Panc1 (cell line): ENCODE results near the gene RBMS3. TPM values are rescaled to one million over a fixed set of nuclear protein-coding genes. Genes with fewer than 3 reads are reported as not detected.

ENCODE experiments used
- ATAC-seq: fragments of 200-7000 bp; cut with Tn5 transposase; 2 replicates; pipeline ENCODE4 v1.9.1; 2020; ENCODE audit warnings: mild to moderate bottlenecking, moderate library complexity
- BruUV-seq: library from RNA; stranded (reverse); fragments of 400-500 nt; replicated peaks from 2 replicates; lab custom pipeline; 2021; lab: Mats Ljungman, UMichigan
- CTCF ChIA-PET: fragments of 300-600 bp; sonication (Branson Sonifier 250); formaldehyde crosslinking; loops from one replicate; lab custom pipeline; 2022; ENCODE audit warnings: antibody characterized with exemption; lab: Charles Lee
- POLR2A ChIA-PET: fragments of 300-600 bp; sonication (Branson Sonifier 250); formaldehyde crosslinking; loops from one replicate; lab custom pipeline; 2022; ENCODE audit warnings: antibody characterized with exemption; lab: Charles Lee
- DNase-seq: peaks from one replicate; pipeline ENCODE4 v3.0.0-alpha.2; 2010; ENCODE audit warnings: low read depth, low spot score
- H3K27ac ChIP-seq: 2 replicates; pipeline ENCODE4 v1.5.1; 2011; ENCODE audit warnings: mild to moderate bottlenecking, low read length, inconsistent platforms
- H3K27me3 ChIP-seq: fragments of 200-500 bp; sonication (Bioruptor generic); 2 replicates; pipeline ENCODE4 v1.6.0; 2014; ENCODE audit warnings: low read length, inconsistent platforms; ENCODE audit not compliant: control insufficient read depth, insufficient read depth
- H3K36me3 ChIP-seq: fragments of 200-500 bp; sonication (Bioruptor generic); 2 replicates; pipeline ENCODE4 v1.5.1; 2014; ENCODE audit warnings: inconsistent platforms, mild to moderate bottlenecking, low read length, moderate library complexity; ENCODE audit not compliant: control insufficient read depth, insufficient read depth
- H3K4me1 ChIP-seq: 2 replicates; pipeline ENCODE4 v1.5.1; 2011; ENCODE audit warnings: inconsistent platforms, mild to moderate bottlenecking, low read length, moderate library complexity; ENCODE audit not compliant: control insufficient read depth, insufficient read depth
- H3K4me3 ChIP-seq, 2 experiments: 2 replicates each; pipeline ENCODE4 v1.5.1; 2011 to 2012; ENCODE audit warnings: low read depth in 2 of 2, low read length in 2 of 2, mild to moderate bottlenecking in 2 of 2, inconsistent platforms in 1 of 2, moderate library complexity in 1 of 2
- H3K9me3 ChIP-seq: fragments of 200-500 bp; sonication (Bioruptor generic); 2 replicates; pipeline ENCODE4 v1.5.1; 2014; ENCODE audit warnings: low read depth, mild to moderate bottlenecking, inconsistent platforms, low read length, moderate library complexity; ENCODE audit not compliant: control insufficient read depth, insufficient read depth
- POLR2AphosphoS5 ChIP-seq: IDR thresholded peaks from 2 replicates; pipeline ENCODE4 v1.6.1; 2012; ENCODE audit warnings: mild to moderate bottlenecking, low read depth, low read length, moderate library complexity
- REST ChIP-seq, 2 experiments: IDR thresholded peaks; 2 replicates each; pipeline ENCODE4 v1.6.1; 2011 to 2012; ENCODE audit warnings: low read depth in 2 of 2, control low read depth in 1 of 2, low read length in 1 of 2, mild to moderate bottlenecking in 1 of 2, moderate library complexity in 1 of 2; ENCODE audit not compliant: insufficient read depth in 1 of 2
- SIN3A ChIP-seq: IDR thresholded peaks from 2 replicates; pipeline ENCODE4 v1.6.1; 2012; ENCODE audit warnings: low read depth, mild to moderate bottlenecking, low read length, moderate library complexity, borderline replicate concordance; ENCODE audit not compliant: insufficient read depth
- TCF7L2 ChIP-seq: IDR thresholded peaks from 2 replicates; pipeline ENCODE4 v1.6.1; 2011; ENCODE audit warnings: mild to moderate bottlenecking, low read depth, low read length, inconsistent platforms
- in situ Hi-C: cut with HindIII; loops from 2 replicates; pipeline ENCODE4 v1.10.0; 2016; ENCODE audit warnings: low sequenced_read_pairs, low pct_unique_long_range_greater_than_20kb
- intact Hi-C: fragments of 100-400 bp; cut with micrococcal nuclease; formaldehyde crosslinking; loops from one replicate; pipeline ENCODE4 v1.10.0; 2022; ENCODE audit not compliant: unreplicated experiment
- total RNA-seq: library from RNA; stranded (reverse); gene quantifications from one replicate; pipeline ENCODE4 v1.2.1, GENCODE V29; 2021; ENCODE audit not compliant: unreplicated experiment
- TF ChIP-seq, protein P1 (sequence below): fragments of 450-650 bp; IDR thresholded peaks from 2 replicates; pipeline ENCODE4 v1.5.1; 2017; ENCODE audit warnings: mild to moderate bottlenecking

RBMS3 gene
- total RNA-seq, 1 experiment from 2014 or later = 1.1 TPM

- in situ Hi-C loops = no loop called here
- Histone ChIP-seq H3K4me3 (no peak overlapping the region), H3K27me3 (no peaks in the 10 kb centered on the region), H3K9me3 (no peaks in the 10 kb centered on the region), H3K27ac (no peak overlapping the region), H3K4me1 (no peaks in the 10 kb centered on the region), H3K36me3 (no peaks in the 10 kb centered on the region)
- intact Hi-C loops = no loop called here
- ChIA-PET CTCF (no interaction called here), POLR2A (no interaction called here)
- TF ChIP-seq SIN3A = no peak
- TF ChIP-seq, protein P1, sequence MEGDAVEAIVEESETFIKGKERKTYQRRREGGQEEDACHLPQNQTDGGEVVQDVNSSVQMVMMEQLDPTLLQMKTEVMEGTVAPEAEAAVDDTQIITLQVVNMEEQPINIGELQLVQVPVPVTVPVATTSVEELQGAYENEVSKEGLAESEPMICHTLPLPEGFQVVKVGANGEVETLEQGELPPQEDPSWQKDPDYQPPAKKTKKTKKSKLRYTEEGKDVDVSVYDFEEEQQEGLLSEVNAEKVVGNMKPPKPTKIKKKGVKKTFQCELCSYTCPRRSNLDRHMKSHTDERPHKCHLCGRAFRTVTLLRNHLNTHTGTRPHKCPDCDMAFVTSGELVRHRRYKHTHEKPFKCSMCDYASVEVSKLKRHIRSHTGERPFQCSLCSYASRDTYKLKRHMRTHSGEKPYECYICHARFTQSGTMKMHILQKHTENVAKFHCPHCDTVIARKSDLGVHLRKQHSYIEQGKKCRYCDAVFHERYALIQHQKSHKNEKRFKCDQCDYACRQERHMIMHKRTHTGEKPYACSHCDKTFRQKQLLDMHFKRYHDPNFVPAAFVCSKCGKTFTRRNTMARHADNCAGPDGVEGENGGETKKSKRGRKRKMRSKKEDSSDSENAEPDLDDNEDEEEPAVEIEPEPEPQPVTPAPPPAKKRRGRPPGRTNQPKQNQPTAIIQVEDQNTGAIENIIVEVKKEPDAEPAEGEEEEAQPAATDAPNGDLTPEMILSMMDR = no peak
- no peak for TF ChIP-seq TCF7L2
- no peak for TF ChIP-seq REST (IDR thresholded peaks at IDR 0.05; ENCODE audit: insufficient read depth in 1 of 2, low read depth in 2 of 2, low read length in 1 of 2)
- TF ChIP-seq POLR2AphosphoS5 = no peak
- BruUV-seq = no TSS peak
- ATAC-seq (no peak), DNase-seq (no peak)
Observed at GRCh38 chr3:29291982-29292363, 11.1 kb downstream of the RBMS3 start.

GRCh38 chr3:29293421-29293820, 12.6 kb downstream of the RBMS3 start:
- BruUV-seq = no TSS peak
- Histone ChIP-seq H3K36me3 (no peaks in the 10 kb centered on the region), H3K27ac (no peak overlapping the region), H3K27me3 (no peaks in the 10 kb centered on the region), H3K9me3 (no peaks in the 10 kb centered on the region), H3K4me1 (no peaks in the 10 kb centered on the region), H3K4me3 (no peak overlapping the region)
- ATAC-seq (no peak), DNase-seq (no peak)
- intact Hi-C loops = no loop called here
- no peak for TF ChIP-seq POLR2AphosphoS5
- TF ChIP-seq TCF7L2 = no peak
- TF ChIP-seq REST (IDR thresholded peaks at IDR 0.05; ENCODE audit: insufficient read depth in 1 of 2, low read depth in 2 of 2, low read length in 1 of 2) = no peak
- in situ Hi-C loops = no loop called here
- CTCF ChIA-PET = no interaction called here
- POLR2A ChIA-PET = no interaction called here
